ENCODE measurements around the gene IL1RAPL2.
"Not testable (repeated sequence)": the region's sequence is repeated elsewhere in the genome, so short reads cannot be mapped to it uniquely, and the experiment has no call there.

Gene IL1RAPL2

DNA sequence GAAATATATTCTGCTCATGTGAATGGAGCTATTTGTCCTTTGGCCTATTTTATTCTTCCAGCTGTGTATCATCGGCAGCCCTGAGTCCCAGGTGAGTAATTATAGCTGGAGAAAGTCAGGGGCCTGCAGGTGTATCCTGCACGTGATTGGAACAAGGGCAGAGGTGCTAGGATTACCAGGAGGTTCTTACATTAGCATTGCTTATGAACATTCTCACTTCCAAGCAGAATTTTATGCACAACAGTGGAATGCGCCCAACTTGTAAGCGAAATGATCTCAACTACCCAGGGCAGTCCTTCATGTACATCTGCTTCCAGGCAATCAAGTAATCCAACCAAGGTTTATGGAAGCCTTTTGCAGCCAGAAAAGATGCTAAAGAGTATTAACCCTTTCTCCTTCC lies 1187.4 kb downstream of the IL1RAPL2 start:
- H3K27ac ChIP-seq (ENCODE audit: low read depth, low read length): no peak overlapping the region
- no peaks in the 10 kb centered on the region for H3K36me3 ChIP-seq (ENCODE audit: insufficient read depth, low read length)
- H3K9ac ChIP-seq (ENCODE audit: low read depth, low read length): no peak overlapping the region
- H3K4me1 ChIP-seq (ENCODE audit: insufficient read depth, low read length): peaks cover 8% of the 10 kb centered on the region
- 96% methylated on average over 3 of the region's 4 CpGs for WGBS
- H3K9me3 ChIP-seq (ENCODE audit: insufficient read depth, low read depth, low read length): no peaks in the 10 kb centered on the region
- H3K4me3 ChIP-seq (ENCODE audit: low read length): no peak overlapping the region
- H3K27me3 ChIP-seq (ENCODE audit: insufficient read depth, low read length): no peaks in the 10 kb centered on the region

DNA sequence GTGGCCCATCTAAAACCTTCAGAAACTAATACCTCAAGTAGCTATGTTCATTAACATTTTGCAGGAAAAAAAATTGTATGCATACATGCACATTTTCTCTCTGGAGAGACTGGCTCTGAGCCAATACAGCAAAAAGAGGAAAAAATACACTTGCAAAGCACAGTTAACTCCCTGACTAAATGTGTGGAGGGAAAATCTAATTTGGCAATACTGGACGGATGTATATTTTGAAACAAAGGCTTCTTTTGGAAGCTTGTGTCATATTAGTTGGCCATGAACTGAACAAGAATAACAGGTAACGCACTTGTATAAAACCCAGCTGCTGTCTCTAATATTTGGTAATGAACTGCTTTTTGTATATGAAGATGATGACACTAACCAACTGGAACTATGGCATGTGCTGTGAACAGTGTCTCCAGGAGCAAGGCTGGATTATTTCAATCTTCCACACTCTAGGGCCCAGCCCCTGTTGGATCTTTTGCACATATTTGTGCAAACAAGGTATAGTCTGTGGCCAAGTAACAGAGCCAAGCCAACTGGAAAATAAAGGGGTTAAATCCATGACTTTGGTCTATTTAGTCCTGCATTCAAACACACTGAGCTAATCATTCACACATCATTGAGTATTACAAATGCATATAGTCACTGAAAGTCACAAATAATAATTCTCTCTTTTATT lies 1188.4 kb downstream of the IL1RAPL2 start:
- no peaks in the 10 kb centered on the region for H3K36me3 ChIP-seq (ENCODE audit: insufficient read depth, low read length)
- no peaks in the 10 kb centered on the region for H3K9me3 ChIP-seq (ENCODE audit: insufficient read depth, low read depth, low read length)
- 94% methylated on average over 2 of the region's 2 CpGs for WGBS
- no peak overlapping the region for H3K4me3 ChIP-seq (ENCODE audit: low read length)
- H3K9ac ChIP-seq (ENCODE audit: low read depth, low read length): no peak overlapping the region
- H3K27ac ChIP-seq (ENCODE audit: low read depth, low read length): no peak overlapping the region
- H3K4me1 ChIP-seq (ENCODE audit: insufficient read depth, low read length): peaks cover 8% of the 10 kb centered on the region
- no peaks in the 10 kb centered on the region for H3K27me3 ChIP-seq (ENCODE audit: insufficient read depth, low read length)

DNA sequence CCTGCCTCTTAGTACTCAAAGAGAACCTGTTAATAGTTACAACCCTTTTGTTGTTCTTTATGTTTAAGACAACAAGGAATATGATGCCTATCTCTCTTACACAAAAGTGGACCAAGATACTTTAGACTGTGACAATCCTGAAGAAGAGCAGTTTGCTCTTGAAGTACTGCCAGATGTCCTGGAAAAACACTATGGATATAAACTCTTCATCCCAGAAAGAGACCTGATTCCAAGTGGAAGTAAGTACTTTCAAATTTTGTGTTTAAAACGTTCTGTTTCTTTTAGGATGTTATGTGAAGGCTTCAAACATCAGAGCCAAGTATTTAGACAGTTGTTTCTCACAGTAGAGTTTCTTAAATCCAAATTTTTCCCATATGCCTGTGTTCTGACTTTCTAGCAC lies 1189.1 kb downstream of the IL1RAPL2 start:
- Histone ChIP-seq H3K4me1 (ENCODE audit: insufficient read depth, low read length) (peaks cover 8% of the 10 kb centered on the region), H3K9ac (ENCODE audit: low read depth, low read length) (no peak overlapping the region), H3K4me3 (ENCODE audit: low read length) (no peak overlapping the region), H3K9me3 (ENCODE audit: insufficient read depth, low read depth, low read length) (no peaks in the 10 kb centered on the region), H3K36me3 (ENCODE audit: insufficient read depth, low read length) (no peaks in the 10 kb centered on the region), H3K27me3 (ENCODE audit: insufficient read depth, low read length) (no peaks in the 10 kb centered on the region), H3K27ac (ENCODE audit: low read depth, low read length) (no peak overlapping the region)
- WGBS: 86% methylated on average over 1 of the region's 1 CpG

DNA sequence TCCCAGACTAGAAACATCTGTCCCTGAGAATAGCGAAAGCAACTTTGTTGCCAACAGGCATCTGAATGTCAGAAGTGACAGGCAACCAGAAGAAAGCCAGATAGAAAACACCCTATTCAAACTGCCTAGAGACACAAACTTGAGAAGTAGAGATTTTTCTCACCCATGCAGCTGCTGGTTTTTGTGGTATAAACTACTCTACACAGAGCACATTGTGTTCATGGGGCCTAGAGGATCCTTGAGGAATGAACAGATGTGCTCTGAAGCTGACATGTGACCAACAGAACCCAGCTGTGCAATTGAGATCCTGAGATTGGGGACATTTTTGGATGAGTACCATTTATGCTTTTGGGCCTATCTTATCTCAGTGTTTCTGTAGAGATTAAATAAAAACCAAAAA lies 1192.8 kb downstream of the IL1RAPL2 start:
- Histone ChIP-seq H3K27me3 (ENCODE audit: insufficient read depth, low read length) (no peaks in the 10 kb centered on the region), H3K36me3 (ENCODE audit: insufficient read depth, low read length) (no peaks in the 10 kb centered on the region), H3K9ac (ENCODE audit: low read depth, low read length) (no peak overlapping the region), H3K27ac (ENCODE audit: low read depth, low read length) (no peak overlapping the region), H3K4me3 (ENCODE audit: low read length) (no peak overlapping the region), H3K4me1 (ENCODE audit: insufficient read depth, low read length) (no peaks in the 10 kb centered on the region), H3K9me3 (ENCODE audit: insufficient read depth, low read depth, low read length) (no peaks in the 10 kb centered on the region)
- WGBS: 88% methylated on average over 1 of the region's 1 CpG

DNA sequence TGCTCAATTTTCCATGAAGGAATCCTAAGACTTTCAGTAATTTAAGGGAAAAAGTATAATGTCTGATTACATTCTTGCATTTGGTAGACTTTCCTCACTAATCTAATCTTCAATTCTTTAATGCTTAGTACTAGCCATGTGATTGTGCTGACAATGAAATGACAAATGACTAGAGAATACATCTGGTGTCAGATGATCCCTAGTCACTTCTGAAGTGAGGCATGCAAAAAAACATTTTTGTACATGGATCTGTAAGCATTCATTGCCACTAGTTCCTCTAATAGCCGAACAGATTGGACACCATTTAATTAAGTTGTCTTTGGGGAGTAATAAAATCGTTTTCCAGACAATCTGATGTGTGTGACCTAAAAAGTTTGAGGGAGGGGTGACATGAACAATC lies 1193.6 kb downstream of the IL1RAPL2 start:
- H3K27ac ChIP-seq (ENCODE audit: low read depth, low read length): no peak overlapping the region
- no peak overlapping the region for H3K9ac ChIP-seq (ENCODE audit: low read depth, low read length)
- no peaks in the 10 kb centered on the region for H3K9me3 ChIP-seq (ENCODE audit: insufficient read depth, low read depth, low read length)
- WGBS: 93% methylated on average over 2 of the region's 2 CpGs
- H3K27me3 ChIP-seq (ENCODE audit: insufficient read depth, low read length): no peaks in the 10 kb centered on the region
- H3K4me3 ChIP-seq (ENCODE audit: low read length): no peak overlapping the region
- no peaks in the 10 kb centered on the region for H3K4me1 ChIP-seq (ENCODE audit: insufficient read depth, low read length)
- no peaks in the 10 kb centered on the region for H3K36me3 ChIP-seq (ENCODE audit: insufficient read depth, low read length)

DNA sequence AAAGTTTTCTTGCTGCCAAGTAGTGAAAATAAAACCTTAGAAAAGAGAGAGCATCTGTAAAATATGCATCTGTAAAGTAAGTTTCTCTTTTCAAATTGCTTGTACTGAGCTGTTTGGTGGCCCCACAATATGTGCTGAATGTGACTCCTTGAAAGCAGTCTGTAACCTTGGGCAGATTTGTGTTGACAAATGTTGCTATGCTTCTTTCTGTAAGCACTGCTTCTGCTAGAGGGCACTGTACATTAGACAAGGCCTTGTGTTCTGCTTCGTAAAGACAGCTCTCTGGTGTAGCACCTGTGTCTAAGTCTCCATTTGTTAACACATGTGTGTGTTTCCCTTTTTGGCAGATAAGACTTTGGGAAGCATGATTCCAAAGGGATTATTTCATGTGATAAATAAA lies 1199.7 kb downstream of the IL1RAPL2 start:
- WGBS: 72% methylated on average over 1 of the region's 1 CpG
- H3K27me3 ChIP-seq (ENCODE audit: insufficient read depth, low read length): no peaks in the 10 kb centered on the region
- H3K4me1 ChIP-seq (ENCODE audit: insufficient read depth, low read length): no peaks in the 10 kb centered on the region
- H3K27ac ChIP-seq (ENCODE audit: low read depth, low read length): no peak overlapping the region
- H3K9ac ChIP-seq (ENCODE audit: low read depth, low read length): no peak overlapping the region
- no peaks in the 10 kb centered on the region for H3K36me3 ChIP-seq (ENCODE audit: insufficient read depth, low read length)
- no peaks in the 10 kb centered on the region for H3K9me3 ChIP-seq (ENCODE audit: insufficient read depth, low read depth, low read length)
- no peak overlapping the region for H3K4me3 ChIP-seq (ENCODE audit: low read length)

DNA sequence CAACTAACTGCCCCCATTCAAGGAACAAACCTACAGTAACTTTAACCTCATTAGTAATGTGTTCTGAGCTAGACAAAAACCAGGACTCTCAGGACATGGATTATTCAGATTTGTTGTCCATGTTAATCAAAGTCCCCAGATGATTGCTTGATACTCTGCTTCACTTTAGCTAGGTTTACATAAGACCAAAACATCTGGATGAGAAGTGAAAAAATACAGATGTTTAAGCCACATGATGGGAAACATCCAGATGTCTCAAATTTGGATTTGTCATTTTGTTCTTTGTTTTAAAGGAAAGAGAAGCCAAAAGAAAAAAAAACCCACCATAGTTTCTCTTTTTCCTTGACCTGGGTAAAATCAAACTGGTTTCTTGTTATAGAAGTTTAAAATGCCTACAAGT lies 1207.8 kb downstream of the IL1RAPL2 start:
- H3K27ac ChIP-seq (ENCODE audit: low read depth, low read length): no peak overlapping the region
- H3K36me3 ChIP-seq (ENCODE audit: insufficient read depth, low read length): no peaks in the 10 kb centered on the region
- H3K9me3 ChIP-seq (ENCODE audit: insufficient read depth, low read depth, low read length): no peaks in the 10 kb centered on the region
- no peak overlapping the region for H3K4me3 ChIP-seq (ENCODE audit: low read length)
- no peaks in the 10 kb centered on the region for H3K4me1 ChIP-seq (ENCODE audit: insufficient read depth, low read length)
- H3K27me3 ChIP-seq (ENCODE audit: insufficient read depth, low read length): no peaks in the 10 kb centered on the region
- no peak overlapping the region for H3K9ac ChIP-seq (ENCODE audit: low read depth, low read length)

DNA sequence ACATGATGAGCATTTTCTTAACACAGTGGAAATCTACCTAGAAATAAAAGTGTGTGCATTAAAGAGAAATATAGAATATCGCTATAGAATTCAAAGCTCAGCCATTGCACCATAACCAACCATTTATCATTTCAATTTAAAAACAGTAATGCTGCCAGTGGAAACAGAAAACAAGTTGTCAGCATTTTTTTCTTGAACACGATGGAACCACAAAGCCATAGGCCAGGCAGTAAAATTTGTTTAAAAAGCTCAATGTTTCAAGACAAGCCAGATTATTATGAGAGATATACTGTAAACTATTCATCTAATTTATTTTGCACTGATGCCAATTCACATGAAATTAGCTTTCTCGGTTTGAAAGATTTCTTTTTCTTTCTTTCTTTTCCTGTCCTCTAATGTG lies 1209.7 kb downstream of the IL1RAPL2 start:
- no peak overlapping the region for H3K4me3 ChIP-seq (ENCODE audit: low read length)

DNA sequence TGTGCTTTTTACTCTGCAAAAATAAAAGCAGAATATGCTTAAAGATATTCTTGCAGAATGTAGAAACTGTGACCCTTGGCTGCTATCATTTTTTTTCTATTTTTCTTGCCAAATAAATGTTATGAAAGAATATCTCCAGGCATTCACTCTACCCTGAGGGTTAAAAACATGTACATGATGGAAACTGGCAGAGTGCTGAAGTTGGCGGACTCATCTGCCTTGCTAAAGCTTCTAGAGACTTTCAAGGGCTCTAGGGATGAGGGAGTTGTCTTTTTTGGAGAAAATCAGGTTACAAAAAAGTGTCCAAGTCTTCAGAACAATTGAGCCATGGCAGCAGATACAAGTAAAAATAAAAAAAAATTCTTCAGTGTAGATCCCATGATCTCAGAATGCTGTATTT lies 1215.8 kb downstream of the IL1RAPL2 start:
- Histone ChIP-seq H3K27ac (ENCODE audit: low read depth, low read length) (no peak overlapping the region), H3K4me3 (ENCODE audit: low read length) (no peak overlapping the region), H3K27me3 (ENCODE audit: insufficient read depth, low read length) (no peaks in the 10 kb centered on the region), H3K36me3 (ENCODE audit: insufficient read depth, low read length) (no peaks in the 10 kb centered on the region), H3K4me1 (ENCODE audit: insufficient read depth, low read length) (no peaks in the 10 kb centered on the region), H3K9me3 (ENCODE audit: insufficient read depth, low read depth, low read length) (no peaks in the 10 kb centered on the region), H3K9ac (ENCODE audit: low read depth, low read length) (no peak overlapping the region)
- WGBS: 93% methylated on average over 1 of the region's 1 CpG

More for the DNA sequence above, 1209.7 kb downstream of the IL1RAPL2 start:
- Histone ChIP-seq H3K27ac (ENCODE audit: low read depth, low read length) (no peak overlapping the region), H3K9ac (ENCODE audit: low read depth, low read length) (no peak overlapping the region), H3K9me3 (ENCODE audit: insufficient read depth, low read depth, low read length) (no peaks in the 10 kb centered on the region), H3K27me3 (ENCODE audit: insufficient read depth, low read length) (no peaks in the 10 kb centered on the region), H3K4me1 (ENCODE audit: insufficient read depth, low read length) (no peaks in the 10 kb centered on the region), H3K36me3 (ENCODE audit: insufficient read depth, low read length) (no peaks in the 10 kb centered on the region)
- WGBS: 90% methylated on average over 2 of the region's 3 CpGs

DNA sequence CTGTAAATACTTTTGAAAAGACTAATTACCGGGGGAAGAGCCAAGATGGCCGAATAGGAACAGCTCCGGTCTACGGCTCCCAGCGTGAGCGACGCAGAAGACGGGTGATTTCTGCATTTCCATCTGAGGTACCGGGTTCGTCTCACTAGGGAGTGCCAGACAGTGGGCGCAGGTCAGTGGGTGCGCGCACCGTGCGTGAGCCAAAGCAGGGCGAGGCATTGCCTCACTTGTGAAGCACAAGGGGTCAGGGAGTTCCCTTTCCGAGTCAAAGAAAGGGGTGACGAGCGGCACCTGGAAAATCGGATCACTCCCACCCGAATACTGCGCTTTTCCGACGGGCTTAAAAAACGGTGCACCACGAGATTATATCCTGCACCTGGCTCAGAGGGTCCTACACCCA lies 1230.9 kb downstream of the IL1RAPL2 start:
- H3K27me3 ChIP-seq (ENCODE audit: insufficient read depth, low read length); H3K9me3 ChIP-seq (ENCODE audit: insufficient read depth, low read depth, low read length); H3K4me1 ChIP-seq (ENCODE audit: insufficient read depth, low read length); H3K36me3 ChIP-seq (ENCODE audit: insufficient read depth, low read length); H3K27ac ChIP-seq (ENCODE audit: low read depth, low read length): not testable (repeated sequence)
- peak overlapping the region; percentile 57; the same call in 1 of the 2 replicates for H3K9ac ChIP-seq (ENCODE audit: low read depth, low read length)
- WGBS: 52% methylated on average over 26 of the region's 26 CpGs
- H3K4me3 ChIP-seq (ENCODE audit: low read length): peak overlapping the region; percentile 47

DNA sequence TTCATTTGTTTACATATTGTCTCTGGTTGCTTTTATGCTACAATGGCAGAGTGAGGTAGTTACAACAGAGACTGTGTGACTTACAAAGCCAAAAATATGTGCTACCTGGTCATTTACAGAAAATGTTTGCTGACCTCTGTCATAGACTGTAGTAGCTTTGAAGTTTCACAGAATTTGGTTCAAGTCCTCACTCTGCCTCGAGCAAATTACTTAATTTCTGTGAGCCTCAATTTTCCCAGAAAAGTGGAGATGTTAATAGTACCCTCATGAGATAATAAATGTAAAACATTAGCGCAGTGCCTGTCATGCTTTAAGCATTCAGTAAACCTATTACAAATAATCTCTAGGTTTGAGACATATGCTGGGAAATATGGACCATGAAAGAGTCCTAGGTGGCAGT lies 1237.9 kb downstream of the IL1RAPL2 start:
- Histone ChIP-seq H3K4me3 (ENCODE audit: low read length) (no peak overlapping the region), H3K9ac (ENCODE audit: low read depth, low read length) (no peak overlapping the region), H3K27ac (ENCODE audit: low read depth, low read length) (no peak overlapping the region), H3K27me3 (ENCODE audit: insufficient read depth, low read length) (no peaks in the 10 kb centered on the region), H3K9me3 (ENCODE audit: insufficient read depth, low read depth, low read length) (no peaks in the 10 kb centered on the region), H3K4me1 (ENCODE audit: insufficient read depth, low read length) (no peaks in the 10 kb centered on the region), H3K36me3 (ENCODE audit: insufficient read depth, low read length) (no peaks in the 10 kb centered on the region)
- WGBS: 100% methylated on average over 1 of the region's 2 CpGs

DNA sequence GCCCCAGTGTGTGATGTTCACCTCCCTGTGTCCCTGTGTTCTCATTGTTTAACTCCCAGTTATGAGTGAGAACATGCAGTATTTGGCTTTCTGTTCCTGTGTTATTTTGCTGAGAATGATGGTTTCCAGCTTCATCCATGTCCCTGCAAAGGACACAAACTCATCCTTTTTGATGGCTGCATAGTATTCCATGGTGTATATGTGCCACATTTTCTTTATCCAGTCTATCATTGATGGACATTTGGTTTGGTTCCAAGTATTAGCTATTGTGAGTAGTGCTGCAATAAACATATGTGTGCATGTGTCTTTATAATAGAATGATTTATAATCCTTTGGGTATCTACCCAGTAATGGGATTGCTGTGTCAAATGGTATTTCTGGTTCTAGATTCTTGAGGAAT lies 1239.7 kb downstream of the IL1RAPL2 start:
- not testable (repeated sequence) for H3K27me3 ChIP-seq (ENCODE audit: insufficient read depth, low read length); H3K36me3 ChIP-seq (ENCODE audit: insufficient read depth, low read length); H3K9me3 ChIP-seq (ENCODE audit: insufficient read depth, low read depth, low read length); H3K4me3 ChIP-seq (ENCODE audit: low read length); H3K9ac ChIP-seq (ENCODE audit: low read depth, low read length); H3K27ac ChIP-seq (ENCODE audit: low read depth, low read length); H3K4me1 ChIP-seq (ENCODE audit: insufficient read depth, low read length)

Measured in HUES64 (cell line).